Measurements from ENCODE around the gene VPS35L.

DNA sequence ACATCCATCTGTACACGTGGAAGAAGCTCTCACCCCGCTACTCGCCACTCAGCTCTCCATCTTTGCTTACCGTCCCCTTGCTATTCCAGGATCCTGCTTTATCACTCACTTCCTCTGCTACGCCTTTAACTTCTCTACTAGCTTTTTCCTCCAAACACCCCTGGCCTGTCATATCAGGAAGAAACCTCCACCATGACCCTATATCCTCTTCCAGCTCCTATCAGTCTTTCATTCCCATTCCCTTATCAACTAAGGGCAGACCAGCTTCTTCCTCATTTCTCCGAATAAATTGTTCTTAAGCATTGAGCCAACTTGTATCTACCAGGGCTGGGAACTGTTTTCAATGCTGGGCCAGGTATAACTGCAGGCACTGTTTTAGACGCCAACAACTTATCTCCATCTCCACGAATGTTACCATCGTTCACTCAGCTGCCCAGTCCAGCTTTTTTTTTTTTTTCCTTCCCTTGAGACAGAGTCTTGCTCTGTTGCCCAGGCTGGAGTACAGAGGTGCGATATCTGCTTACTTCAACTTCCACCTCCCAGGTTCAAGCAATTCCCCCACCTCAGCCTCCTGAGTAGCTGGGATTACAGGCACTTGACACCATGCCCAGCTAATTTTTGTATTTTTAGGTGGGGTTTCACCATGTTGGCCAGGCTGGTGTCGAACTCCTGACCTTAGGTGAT is 166.9 kb downstream of the VPS35L start:
- TF ChIP-seq, protein P1, sequence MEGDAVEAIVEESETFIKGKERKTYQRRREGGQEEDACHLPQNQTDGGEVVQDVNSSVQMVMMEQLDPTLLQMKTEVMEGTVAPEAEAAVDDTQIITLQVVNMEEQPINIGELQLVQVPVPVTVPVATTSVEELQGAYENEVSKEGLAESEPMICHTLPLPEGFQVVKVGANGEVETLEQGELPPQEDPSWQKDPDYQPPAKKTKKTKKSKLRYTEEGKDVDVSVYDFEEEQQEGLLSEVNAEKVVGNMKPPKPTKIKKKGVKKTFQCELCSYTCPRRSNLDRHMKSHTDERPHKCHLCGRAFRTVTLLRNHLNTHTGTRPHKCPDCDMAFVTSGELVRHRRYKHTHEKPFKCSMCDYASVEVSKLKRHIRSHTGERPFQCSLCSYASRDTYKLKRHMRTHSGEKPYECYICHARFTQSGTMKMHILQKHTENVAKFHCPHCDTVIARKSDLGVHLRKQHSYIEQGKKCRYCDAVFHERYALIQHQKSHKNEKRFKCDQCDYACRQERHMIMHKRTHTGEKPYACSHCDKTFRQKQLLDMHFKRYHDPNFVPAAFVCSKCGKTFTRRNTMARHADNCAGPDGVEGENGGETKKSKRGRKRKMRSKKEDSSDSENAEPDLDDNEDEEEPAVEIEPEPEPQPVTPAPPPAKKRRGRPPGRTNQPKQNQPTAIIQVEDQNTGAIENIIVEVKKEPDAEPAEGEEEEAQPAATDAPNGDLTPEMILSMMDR (conservative IDR thresholded peaks at IDR 0.05; ENCODE audit: low read depth, low read length) = no peak
- TF ChIP-seq EZH2 (IDR thresholded peaks at IDR 0.05; ENCODE audit: borderline replicate concordance, low read depth, low read length, poor library complexity, severe bottlenecking) = no peak

Data from A673 (cell line).